GM19395 (cell line): ENCODE results near the gene PRKN.

Experiments
- ATAC-seq: cut with Tn5 transposase; IDR thresholded peaks from one replicate; pipeline ENCODE4 v1.9.1; 2021; ENCODE audit warnings: mild to moderate bottlenecking, moderate library complexity; ENCODE audit not compliant: unreplicated experiment

The PRKN gene

GRCh38 chr6:162388383-162388777 lies 339.2 kb downstream of the PRKN start:
- ATAC-seq, result no peak

- ATAC-seq, result no peak
Measured at GRCh38 chr6:162387718-162388382, 339.7 kb downstream of the PRKN start.

DNA sequence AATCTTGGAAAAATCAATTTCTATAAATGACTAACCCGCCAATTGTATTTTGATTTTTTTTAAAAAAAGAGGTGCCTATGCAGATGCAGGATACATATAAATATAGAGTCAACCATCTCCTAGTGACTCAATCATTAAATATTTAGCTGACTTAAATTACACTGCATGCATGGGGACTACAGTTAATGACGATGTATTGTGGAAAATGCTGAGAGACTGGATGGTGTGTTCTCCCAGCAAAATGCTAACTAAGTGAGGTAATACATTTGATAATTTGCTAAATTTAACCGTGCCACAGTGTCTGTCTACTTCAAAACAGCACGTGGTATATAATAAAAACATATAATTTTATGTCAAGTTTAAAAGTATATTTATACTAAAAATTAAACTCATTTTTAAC lies 341.6 kb downstream of the PRKN start:
- ATAC-seq, result no peak

GRCh38 chr6:162379757-162380409 lies 347.7 kb downstream of the PRKN start:
- ATAC-seq, result no peak

DNA sequence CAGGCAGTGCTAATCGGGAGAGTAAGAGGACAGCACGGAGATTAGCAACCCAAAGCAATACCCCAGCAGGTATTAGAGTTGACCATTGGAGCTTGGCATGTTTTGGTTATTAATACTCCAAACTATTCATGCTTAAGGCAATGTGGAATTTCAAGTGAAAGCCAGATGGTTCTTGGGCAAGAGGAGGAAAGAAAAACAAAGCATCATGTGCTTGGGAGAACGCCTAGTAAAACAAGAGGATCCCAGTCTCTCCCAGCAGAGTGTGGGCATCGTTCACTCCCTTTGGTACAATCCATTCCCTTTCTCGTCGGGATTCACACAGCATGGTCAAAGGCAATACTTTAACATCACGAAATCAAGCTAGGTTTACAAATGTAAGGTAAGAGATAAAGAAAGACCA lies 349.8 kb downstream of the PRKN start:
- ATAC-seq, result no peak

GRCh38 chr6:162373868-162374267 lies 353.7 kb downstream of the PRKN start:
- ATAC-seq, result no peak

- no peak for ATAC-seq
Measured at GRCh38 chr6:162373192-162373591, 354.4 kb downstream of the PRKN start.

GRCh38 chr6:162372106-162372505 lies 355.5 kb downstream of the PRKN start:
- ATAC-seq, result no peak

DNA sequence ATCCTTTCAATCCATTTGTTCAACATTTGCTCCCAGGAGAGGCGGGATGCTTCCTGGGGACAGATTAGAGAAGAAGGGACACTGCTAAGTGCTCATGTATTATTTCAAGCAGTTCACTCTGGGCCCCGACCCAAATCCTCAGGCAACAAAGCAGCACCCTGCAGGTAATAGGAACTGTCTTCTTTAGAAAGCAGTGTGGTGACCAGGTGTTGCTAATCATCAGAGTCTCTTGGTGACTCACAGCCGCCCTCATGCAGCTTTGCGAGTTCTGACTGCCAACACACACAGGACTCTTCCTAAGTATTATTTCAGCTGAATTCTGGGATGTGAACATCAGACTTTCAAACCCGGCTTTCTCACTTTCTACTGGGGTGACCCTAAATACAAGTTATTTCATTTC lies 356.4 kb downstream of the PRKN start:
- ATAC-seq, result no peak

DNA sequence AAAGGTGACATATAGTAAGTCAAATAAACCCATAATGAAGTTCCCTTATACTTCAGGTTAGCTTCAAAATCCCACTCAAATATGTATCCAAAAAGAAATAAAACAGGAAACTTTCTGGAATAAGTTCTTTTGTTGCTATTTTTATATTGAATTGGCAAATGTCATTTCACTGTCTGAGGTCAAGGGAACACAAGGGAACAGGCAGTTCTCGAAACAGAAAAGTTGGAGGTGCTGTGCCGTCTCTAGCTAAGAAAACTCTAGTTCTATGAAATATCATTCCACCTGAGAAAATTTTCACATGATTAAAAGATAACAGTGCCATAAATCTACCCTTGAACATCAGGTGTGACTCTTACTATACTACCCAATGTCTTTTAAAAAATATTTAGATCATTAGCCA lies 358.5 kb downstream of the PRKN start:
- ATAC-seq, result no peak

- ATAC-seq, result no peak
Measured at GRCh38 chr6:162364488-162364887, 363.1 kb downstream of the PRKN start.

DNA sequence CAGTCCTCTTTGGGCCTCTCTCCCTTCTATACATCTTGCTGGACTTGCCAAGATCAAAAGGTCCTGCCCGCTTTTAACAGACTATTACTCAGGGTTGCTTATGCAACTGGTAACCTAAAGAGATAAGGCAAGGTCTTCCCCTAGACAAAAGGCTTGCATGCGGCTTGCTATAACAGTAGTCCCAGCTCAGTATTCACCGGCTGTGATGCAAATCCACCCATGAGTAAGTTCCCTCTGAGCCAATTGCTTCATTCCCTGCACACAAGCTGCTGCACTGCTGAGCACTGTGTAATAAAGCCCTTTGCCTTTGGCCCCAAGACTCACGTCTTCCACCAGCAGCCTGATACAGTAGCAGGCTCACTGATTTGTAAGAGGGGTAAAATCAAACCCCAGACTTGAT lies 363.8 kb downstream of the PRKN start:
- no peak for ATAC-seq

DNA sequence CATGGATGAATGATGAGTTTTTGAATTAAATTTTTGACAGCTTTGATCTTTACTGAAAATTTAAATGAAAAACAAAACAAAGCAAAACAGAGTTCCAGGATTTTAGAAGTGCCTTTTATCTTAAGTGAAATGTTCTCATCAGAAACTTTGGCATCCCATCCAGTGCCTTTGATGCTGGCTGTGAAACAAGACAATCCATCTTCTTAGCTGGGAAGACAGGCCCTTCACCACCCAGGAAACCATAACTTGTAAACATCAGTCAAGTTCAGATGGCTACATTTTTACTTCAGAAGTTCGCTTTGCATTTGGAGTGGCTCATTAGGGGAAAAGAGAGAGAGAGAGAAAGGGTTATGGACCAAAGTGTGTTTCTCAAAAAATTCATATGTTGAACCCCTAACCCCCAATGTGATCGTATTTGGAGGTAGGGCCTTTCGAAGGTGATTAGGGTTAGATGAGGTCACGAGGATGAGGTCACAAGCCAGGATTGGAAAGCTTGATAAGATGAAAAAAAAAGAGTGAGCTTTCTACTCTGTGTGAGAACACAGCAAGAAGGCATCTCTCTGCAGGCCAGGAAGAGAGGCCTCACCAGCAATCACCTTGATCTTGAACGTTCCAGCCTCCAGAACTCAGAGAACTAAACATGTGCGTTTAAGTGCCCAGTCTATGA lies 366.5 kb downstream of the PRKN start:
- no peak for ATAC-seq

DNA sequence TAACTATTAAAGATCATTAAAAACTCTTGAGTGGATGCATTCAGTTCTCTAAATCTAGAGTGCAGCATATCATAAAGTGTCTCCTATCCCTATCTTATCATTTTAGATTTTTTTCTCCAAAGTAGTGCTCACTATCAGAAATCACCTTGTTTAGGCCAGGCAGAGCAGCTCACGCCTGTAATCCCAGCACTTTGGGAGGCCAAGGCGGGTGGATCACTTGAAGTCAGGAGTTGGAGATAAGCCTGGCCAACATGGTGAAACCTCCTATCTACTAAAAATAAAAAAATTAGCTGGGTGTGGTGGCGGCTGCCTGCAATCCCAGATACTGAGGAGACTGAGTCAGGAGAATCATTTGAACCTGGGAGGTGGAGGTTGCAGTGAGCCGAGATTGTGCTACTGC lies 368.9 kb downstream of the PRKN start:
- ATAC-seq, result no peak

DNA sequence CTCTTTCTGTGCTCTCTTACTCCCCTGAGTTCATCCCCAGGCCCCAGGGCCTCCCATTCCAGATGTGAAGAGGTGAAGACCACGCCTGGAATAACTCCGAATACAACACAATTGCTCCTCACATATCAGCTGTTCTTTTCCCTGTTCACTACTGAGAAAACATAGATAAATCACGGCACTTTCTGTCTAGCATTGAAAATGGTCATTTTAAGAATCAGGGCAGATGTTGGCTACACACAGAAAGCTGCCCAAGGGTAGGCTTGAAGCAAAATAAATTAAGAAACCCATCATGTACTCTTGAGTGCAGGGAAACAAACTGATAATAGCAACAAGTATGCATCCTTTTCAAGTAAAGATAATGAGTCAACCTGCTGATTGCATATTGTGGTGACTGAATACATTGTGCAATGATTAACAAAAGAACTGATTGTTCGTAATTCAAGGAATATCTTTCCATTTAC lies 382.5 kb downstream of the PRKN start:
- ATAC-seq, result no peak

- ATAC-seq, result no peak
Measured at GRCh38 chr6:162344646-162345010, 382.9 kb downstream of the PRKN start.

- ATAC-seq, result no peak
Measured at GRCh38 chr6:162343936-162344645, 383.5 kb downstream of the PRKN start.

DNA sequence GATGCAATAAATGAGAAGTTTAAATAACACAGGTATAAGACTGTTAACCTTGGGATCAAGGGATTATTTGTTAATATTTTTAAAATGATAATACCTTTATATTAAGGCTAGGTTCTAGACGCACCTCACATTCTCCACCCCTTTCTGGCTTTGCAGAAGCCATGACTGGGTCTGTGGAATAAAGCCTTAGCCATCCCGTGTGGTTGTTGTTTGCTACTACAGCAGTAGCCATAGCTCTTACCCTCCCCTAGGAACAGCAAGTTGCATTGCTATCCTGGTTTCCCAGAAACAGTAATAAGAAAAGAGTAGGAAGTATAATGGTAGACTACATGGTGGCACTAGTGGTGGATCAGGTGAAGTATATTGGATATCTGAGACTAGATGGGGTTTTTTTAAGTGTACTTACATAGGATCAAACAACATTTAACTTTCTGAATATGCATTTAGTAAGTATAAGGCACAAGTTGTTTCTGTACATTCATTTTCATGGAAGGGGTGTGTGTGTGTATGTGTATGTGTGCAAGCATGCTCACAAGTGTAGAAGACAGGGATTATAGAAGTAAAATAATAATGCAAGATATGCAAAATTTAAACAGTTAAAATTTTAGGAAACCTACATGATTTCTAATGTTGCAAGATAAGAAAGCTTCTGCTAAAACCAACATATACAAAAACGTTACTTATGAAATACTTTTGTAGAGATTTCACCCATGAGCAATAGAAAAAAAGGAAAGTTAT lies 384.2 kb downstream of the PRKN start:
- ATAC-seq, result no peak

DNA sequence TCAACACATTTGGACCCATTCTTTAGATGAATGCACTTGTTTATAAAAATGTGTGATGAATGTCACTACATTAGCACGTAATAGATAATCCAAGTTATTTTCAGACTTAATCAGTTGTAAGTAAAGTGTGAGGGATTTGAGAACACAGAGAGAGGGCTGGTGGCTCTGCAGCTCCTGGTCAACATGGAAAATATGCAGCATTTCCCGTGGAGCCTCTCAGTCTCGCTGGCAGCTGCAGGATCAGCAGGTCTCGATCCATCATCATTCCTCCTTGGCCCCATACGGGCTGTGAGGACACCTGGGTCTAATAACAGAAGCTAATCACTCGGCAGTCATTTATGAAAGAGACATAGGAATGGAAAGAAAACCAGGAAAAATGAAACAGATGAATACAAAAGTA lies 390.2 kb downstream of the PRKN start:
- ATAC-seq, result no peak

DNA sequence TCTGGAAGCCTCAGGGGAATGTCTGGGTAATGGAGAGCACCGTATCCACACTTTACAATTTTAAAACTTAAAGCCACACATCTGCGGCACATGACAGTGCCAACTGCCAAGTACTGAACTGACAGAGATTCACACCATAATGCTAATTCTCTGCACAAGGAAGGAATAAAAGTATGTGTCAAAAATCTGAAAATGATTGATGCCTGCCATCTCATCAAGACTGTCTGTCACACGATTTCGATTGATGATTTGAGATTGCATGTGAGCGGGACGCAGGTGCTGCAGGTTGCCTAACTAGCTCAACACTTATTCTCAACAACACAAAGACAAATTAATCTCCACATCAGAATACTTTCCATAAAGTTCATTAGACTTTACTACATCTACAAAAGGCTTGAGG lies 391.2 kb downstream of the PRKN start:
- no peak for ATAC-seq

DNA sequence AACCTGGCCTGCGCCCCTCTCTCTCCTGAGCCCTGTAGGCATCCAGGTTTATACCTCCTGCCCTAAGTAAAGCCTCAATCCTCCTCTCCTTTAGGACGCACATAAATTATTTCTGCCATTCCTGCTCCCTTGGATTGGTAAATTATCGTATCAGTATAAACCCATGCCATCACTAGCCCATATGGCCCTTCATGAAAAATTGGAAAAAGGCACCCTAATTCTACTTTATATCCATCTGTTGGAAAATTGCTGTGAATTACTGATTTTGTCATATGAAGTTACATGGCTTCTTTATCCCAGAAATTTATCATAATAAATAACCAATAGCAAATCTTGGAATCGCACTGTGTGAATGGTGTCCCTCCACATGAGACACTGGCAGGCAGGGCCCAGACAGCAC lies 395.2 kb downstream of the PRKN start:
- ATAC-seq, result no peak
